CD14-positive monocyte (primary cell): ENCODE results near the gene TSSK3. TPM values are rescaled to one million over a fixed set of nuclear protein-coding genes. Genes with fewer than 3 reads are reported as not detected.

Experiments used
- DNase-seq, 3 donors: peaks; one replicate each; pipeline ENCODE4 v3.0.0-alpha.2; 2011 to 2022
- H2AFZ ChIP-seq: 2 replicates; pipeline ENCODE4 v1.6.0; 2012; ENCODE audit warnings: mild to moderate bottlenecking, low read depth, low read length, inconsistent platforms; ENCODE audit not compliant: insufficient read depth, poor library complexity, severe bottlenecking
- H3K27ac ChIP-seq, 2 donors: 1 replicate in 1 of 2; 2 replicates in 1 of 2; pipeline ENCODE4 v1.5.1; 2012 to 2013; ENCODE audit warnings: low read length in 2 of 2, control low read depth in 1 of 2, inconsistent platforms in 1 of 2, low read depth in 1 of 2, mild to moderate bottlenecking in 1 of 2
- H3K27me3 ChIP-seq, 2 donors: one replicate each; pipeline versions ENCODE4 v1.6.0 to v1.6.1; 2011 to 2013; ENCODE audit warnings: low read length in 2 of 2; ENCODE audit not compliant: control insufficient read depth in 2 of 2, insufficient read depth in 2 of 2
- H3K36me3 ChIP-seq, 2 donors: replicated peaks in 1 of 2; 1 replicate in 1 of 2; 2 replicates in 1 of 2; pipeline versions ENCODE4 v1.5.1 to v1.6.1; 2012 to 2013; ENCODE audit warnings: low read length in 2 of 2, control low read depth in 1 of 2, inconsistent platforms in 1 of 2, mild to moderate bottlenecking in 1 of 2; ENCODE audit not compliant: insufficient read depth in 2 of 2, control insufficient read depth in 1 of 2
- H3K4me1 ChIP-seq, 2 donors: 1 replicate in 1 of 2; 2 replicates in 1 of 2; pipeline versions ENCODE4 v1.5.1 to v1.6.1; 2012 to 2013; ENCODE audit warnings: low read length in 2 of 2, control low read depth in 1 of 2, inconsistent platforms in 1 of 2, mild to moderate bottlenecking in 1 of 2, moderate library complexity in 1 of 2; ENCODE audit not compliant: insufficient read depth in 2 of 2, control insufficient read depth in 1 of 2
- H3K4me2 ChIP-seq: replicated peaks from 2 replicates; pipeline ENCODE3; 2012; ENCODE audit warnings: low read length, moderate library complexity, mild to moderate bottlenecking; ENCODE audit not compliant: poor library complexity, severe bottlenecking; ENCODE audit errors: extremely low read depth
- H3K4me3 ChIP-seq, 3 experiments: fragments of 200-600 bp in 1 of 3; sonication (generic) in 1 of 3; replicated peaks in 1 of 3; 1 replicate in 2 of 3; 2 replicates in 1 of 3; pipeline ENCODE4 v1.5.1; 2011 to 2013; ENCODE audit warnings: low read length in 3 of 3, mild to moderate bottlenecking in 3 of 3, control low read depth in 2 of 3, low read depth in 2 of 3, inconsistent platforms in 1 of 3, moderate library complexity in 1 of 3
- H3K79me2 ChIP-seq: 2 replicates; pipeline ENCODE4 v1.6.0; 2012; ENCODE audit warnings: mild to moderate bottlenecking, control low read depth, inconsistent platforms, low read length, moderate library complexity; ENCODE audit not compliant: insufficient read depth
- H3K9ac ChIP-seq: 2 replicates; pipeline ENCODE4 v1.6.0; 2017; ENCODE audit warnings: low read length, mild to moderate bottlenecking; ENCODE audit not compliant: insufficient read depth, poor library complexity, severe bottlenecking
- H3K9me3 ChIP-seq, 2 donors: replicated peaks in 1 of 2; 1 replicate in 1 of 2; 2 replicates in 1 of 2; pipeline versions ENCODE4 v1.5.1 to v1.6.1; 2012 to 2013; ENCODE audit warnings: low read length in 2 of 2, control low read depth in 1 of 2; ENCODE audit not compliant: control insufficient read depth in 1 of 2, insufficient read depth in 1 of 2
- H4K20me1 ChIP-seq: 2 replicates; pipeline ENCODE4 v1.6.0; 2012; ENCODE audit warnings: mild to moderate bottlenecking, low read length, control low read depth, moderate library complexity; ENCODE audit not compliant: insufficient read depth
- H3K27ac Mint-ChIP-seq, 7 donors: one replicate each; pipeline ENCODE4 v1.8.0; 2020; ENCODE audit warnings: mild to moderate bottlenecking in 7 of 7, mixed read lengths in 7 of 7, moderate library complexity in 6 of 7, inconsistent platforms in 2 of 7
- H3K27me3 Mint-ChIP-seq, 3 donors: one replicate each; pipeline ENCODE4 v1.8.0; 2021 to 2022; ENCODE audit warnings: low read depth in 3 of 3, mild to moderate bottlenecking in 3 of 3, mixed read lengths in 3 of 3, moderate library complexity in 3 of 3, inconsistent platforms in 1 of 3
- H3K36me3 Mint-ChIP-seq, 2 donors: one replicate each; pipeline ENCODE4 v1.8.0; 2020; ENCODE audit warnings: mixed read lengths in 2 of 2, inconsistent platforms in 1 of 2, mild to moderate bottlenecking in 1 of 2
- H3K4me1 Mint-ChIP-seq: one replicate; pipeline ENCODE4 v1.8.0; 2020; ENCODE audit warnings: mild to moderate bottlenecking, mixed read lengths
- H3K4me3 Mint-ChIP-seq, 2 donors: one replicate each; pipeline ENCODE4 v1.8.0; 2020; ENCODE audit warnings: mild to moderate bottlenecking in 2 of 2, mixed read lengths in 2 of 2, moderate library complexity in 1 of 2
- H3K9me3 Mint-ChIP-seq, 7 donors: one replicate each; pipeline ENCODE4 v1.8.0; 2020 to 2022; ENCODE audit warnings: mixed read lengths in 7 of 7, mild to moderate bottlenecking in 6 of 7, moderate library complexity in 6 of 7, inconsistent platforms in 2 of 7
- WGBS: methylation state at CpG from one replicate; pipeline ENCODE4 v1.1.5; 2013; ENCODE audit warnings: missing lambda C conversion rate; ENCODE audit not compliant: insufficient coverage; 5-methylcytosine and 5-hydroxymethylcytosine counted together
- intact Hi-C, 2 donors: fragments of 100-400 bp; cut with micrococcal nuclease; formaldehyde crosslinking; loops; one replicate each; pipeline versions ENCODE4 v1.15.0 to v1.15.1; 2023
- polyA plus RNA-seq, 3 donors: library from polyadenylated mRNA; depleted of rRNA in 1 of 3; unstranded in 2 of 3; stranded (reverse) in 1 of 3; fragments of 300-500 nt in 2 of 3; fragments of >200 nt in 1 of 3; fragmentation: Illumina TruSeq in 2 of 3; gene quantifications; 1 replicate in 2 of 3; 2 replicates in 1 of 3; pipeline ENCODE4 v1.2.3, GENCODE V29; 2012 to 2021
- TF ChIP-seq, protein P1 (sequence below): fragments of 200-600 bp; IDR thresholded peaks from one replicate; pipeline ENCODE4 v1.8.0; 2022; ENCODE audit warnings: antibody characterized with exemption, mild to moderate bottlenecking

TSSK3 gene
- polyA plus RNA-seq, 3 donors = 0.35 to 1.1 (median 0.65) TPM

DNA sequence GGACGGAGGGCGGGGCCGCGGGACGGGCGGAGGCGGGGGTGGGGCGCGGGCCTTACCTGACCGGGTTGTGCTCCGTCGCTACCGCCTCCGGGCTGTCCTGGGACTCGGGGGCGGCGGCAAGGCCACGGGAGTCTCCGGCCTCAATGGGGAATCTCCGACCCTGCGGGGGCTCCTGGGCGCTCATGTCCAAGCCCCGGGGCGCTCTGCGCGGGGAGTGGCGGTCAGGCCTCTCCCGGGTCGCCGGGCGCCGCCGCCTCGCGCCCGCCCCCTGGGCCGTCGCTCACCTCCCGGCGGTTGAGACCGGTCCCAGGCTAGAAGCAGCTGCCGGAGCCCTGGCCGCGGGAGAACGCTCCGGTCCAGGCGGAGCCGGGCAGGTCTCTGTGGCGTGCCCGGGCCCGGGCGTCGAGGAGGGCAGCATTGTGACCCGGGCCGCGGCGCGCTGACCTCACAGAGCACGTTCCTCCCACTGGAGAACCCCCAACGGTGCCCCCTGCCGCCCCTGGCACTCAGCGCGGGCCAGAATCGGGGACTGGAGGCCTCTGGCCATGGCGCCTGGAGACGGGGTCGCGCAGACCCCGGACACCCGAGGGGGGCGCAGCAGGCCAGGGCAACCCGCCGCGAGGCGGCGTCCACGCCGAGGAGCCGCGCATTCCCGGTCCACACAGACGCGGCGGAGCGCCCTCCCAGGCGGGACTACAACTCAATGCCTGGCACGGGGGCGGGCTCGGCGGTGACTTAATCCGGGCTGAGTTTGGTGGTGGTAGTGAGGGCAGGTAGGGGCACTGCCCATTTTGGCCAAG is 465 bp upstream of the TSSK3 start:
- intact Hi-C loops = no loop called here
- DNase-seq = peak in 2 of 3 donors; percentile 31 to 32
- Histone ChIP-seq H3K27ac (no peak overlapping the region), H2AFZ (peak overlapping the region; percentile 35), H3K9me3 (no peaks in the 10 kb centered on the region), H3K9ac (peak overlapping the region; percentile 27), H4K20me1 (peaks cover 23% of the 10 kb centered on the region), H3K36me3 (peaks cover 26 to 38% of the 10 kb centered on the region in 2 donors), H3K4me1 (peaks cover 6 to 14% of the 10 kb centered on the region in 2 donors), H3K27me3 (peaks cover 3 to 17% of the 10 kb centered on the region in 2 donors), H3K4me2 (peak overlapping the region; percentile 61), H3K79me2 (no peaks in the 10 kb centered on the region), H3K4me3 (peak overlapping the region in 1 of 3 experiments; percentile 54)
- H3K4me3 Mint-ChIP-seq = peak overlapping the region; percentile 31 to 82
- peaks cover 16% of the 10 kb centered on the region for H3K4me1 Mint-ChIP-seq
- TF ChIP-seq, protein P1, sequence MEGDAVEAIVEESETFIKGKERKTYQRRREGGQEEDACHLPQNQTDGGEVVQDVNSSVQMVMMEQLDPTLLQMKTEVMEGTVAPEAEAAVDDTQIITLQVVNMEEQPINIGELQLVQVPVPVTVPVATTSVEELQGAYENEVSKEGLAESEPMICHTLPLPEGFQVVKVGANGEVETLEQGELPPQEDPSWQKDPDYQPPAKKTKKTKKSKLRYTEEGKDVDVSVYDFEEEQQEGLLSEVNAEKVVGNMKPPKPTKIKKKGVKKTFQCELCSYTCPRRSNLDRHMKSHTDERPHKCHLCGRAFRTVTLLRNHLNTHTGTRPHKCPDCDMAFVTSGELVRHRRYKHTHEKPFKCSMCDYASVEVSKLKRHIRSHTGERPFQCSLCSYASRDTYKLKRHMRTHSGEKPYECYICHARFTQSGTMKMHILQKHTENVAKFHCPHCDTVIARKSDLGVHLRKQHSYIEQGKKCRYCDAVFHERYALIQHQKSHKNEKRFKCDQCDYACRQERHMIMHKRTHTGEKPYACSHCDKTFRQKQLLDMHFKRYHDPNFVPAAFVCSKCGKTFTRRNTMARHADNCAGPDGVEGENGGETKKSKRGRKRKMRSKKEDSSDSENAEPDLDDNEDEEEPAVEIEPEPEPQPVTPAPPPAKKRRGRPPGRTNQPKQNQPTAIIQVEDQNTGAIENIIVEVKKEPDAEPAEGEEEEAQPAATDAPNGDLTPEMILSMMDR = peak; percentile 33
- 2% methylated on average over 85 of the region's 91 CpGs for WGBS
- peaks cover 21 to 45% (median 31%) of the 10 kb centered on the region in 3 donors for H3K27me3 Mint-ChIP-seq
- peaks cover 0 to 13% (median 3%) of the 10 kb centered on the region in 7 donors for H3K9me3 Mint-ChIP-seq
- no peak overlapping the region for H3K27ac Mint-ChIP-seq
- H3K36me3 Mint-ChIP-seq = peaks cover 45 to 49% of the 10 kb centered on the region in 2 donors

DNA sequence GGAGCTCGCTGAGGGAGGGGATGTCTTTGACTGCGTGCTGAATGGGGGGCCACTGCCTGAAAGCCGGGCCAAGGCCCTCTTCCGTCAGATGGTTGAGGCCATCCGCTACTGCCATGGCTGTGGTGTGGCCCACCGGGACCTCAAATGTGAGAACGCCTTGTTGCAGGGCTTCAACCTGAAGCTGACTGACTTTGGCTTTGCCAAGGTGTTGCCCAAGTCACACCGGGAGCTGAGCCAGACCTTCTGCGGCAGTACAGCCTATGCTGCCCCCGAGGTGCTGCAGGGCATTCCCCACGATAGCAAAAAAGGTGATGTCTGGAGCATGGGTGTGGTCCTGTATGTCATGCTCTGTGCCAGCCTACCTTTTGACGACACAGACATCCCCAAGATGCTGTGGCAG is 1.4 kb downstream of the TSSK3 start:
- intact Hi-C loops = no loop called here
- 98% methylated on average over 12 of the region's 12 CpGs for WGBS
- no peak overlapping the region for H3K27ac Mint-ChIP-seq

More for the DNA sequence above, 1.4 kb downstream of the TSSK3 start:
- Histone ChIP-seq H3K36me3 (peaks cover 43 to 56% of the 10 kb centered on the region in 2 donors), H3K27ac (no peak overlapping the region), H3K79me2 (no peaks in the 10 kb centered on the region), H3K4me3 (no peak overlapping the region), H3K9ac (no peak overlapping the region), H3K4me1 (peaks cover 6 to 14% of the 10 kb centered on the region in 2 donors), H3K27me3 (peaks cover 3 to 17% of the 10 kb centered on the region in 2 donors), H3K9me3 (no peaks in the 10 kb centered on the region), H3K4me2 (no peak overlapping the region), H4K20me1 (peaks cover 23% of the 10 kb centered on the region), H2AFZ (no peak overlapping the region)
- no peak overlapping the region for H3K4me3 Mint-ChIP-seq
- no peak for DNase-seq
- H3K27me3 Mint-ChIP-seq = peaks cover 20 to 39% (median 29%) of the 10 kb centered on the region in 3 donors
- H3K36me3 Mint-ChIP-seq = peaks cover 63 to 67% of the 10 kb centered on the region in 2 donors
- TF ChIP-seq, protein P1 = no peak
- peaks cover 16% of the 10 kb centered on the region for H3K4me1 Mint-ChIP-seq
- peaks cover 0 to 10% (median 3%) of the 10 kb centered on the region in 7 donors for H3K9me3 Mint-ChIP-seq
